Panc1 (cell line): Measurements from ENCODE around the gene IFT122.

Experiments
- POLR2AphosphoS5 ChIP-seq: IDR thresholded peaks from 2 replicates; pipeline ENCODE4 v1.6.1; 2012; ENCODE audit warnings: mild to moderate bottlenecking, low read depth, low read length, moderate library complexity
- SIN3A ChIP-seq: IDR thresholded peaks from 2 replicates; pipeline ENCODE4 v1.6.1; 2012; ENCODE audit warnings: low read depth, mild to moderate bottlenecking, low read length, moderate library complexity, borderline replicate concordance; ENCODE audit not compliant: insufficient read depth
- TF ChIP-seq, protein P1 (sequence below): fragments of 450-650 bp; IDR thresholded peaks from 2 replicates; pipeline ENCODE4 v1.5.1; 2017; ENCODE audit warnings: mild to moderate bottlenecking
- TF ChIP-seq, protein P2 (sequence below), 2 experiments: IDR thresholded peaks; 2 replicates each; pipeline ENCODE4 v1.6.1; 2011 to 2012; ENCODE audit warnings: low read depth in 2 of 2, control low read depth in 1 of 2, low read length in 1 of 2, mild to moderate bottlenecking in 1 of 2, moderate library complexity in 1 of 2; ENCODE audit not compliant: insufficient read depth in 1 of 2

DNA sequence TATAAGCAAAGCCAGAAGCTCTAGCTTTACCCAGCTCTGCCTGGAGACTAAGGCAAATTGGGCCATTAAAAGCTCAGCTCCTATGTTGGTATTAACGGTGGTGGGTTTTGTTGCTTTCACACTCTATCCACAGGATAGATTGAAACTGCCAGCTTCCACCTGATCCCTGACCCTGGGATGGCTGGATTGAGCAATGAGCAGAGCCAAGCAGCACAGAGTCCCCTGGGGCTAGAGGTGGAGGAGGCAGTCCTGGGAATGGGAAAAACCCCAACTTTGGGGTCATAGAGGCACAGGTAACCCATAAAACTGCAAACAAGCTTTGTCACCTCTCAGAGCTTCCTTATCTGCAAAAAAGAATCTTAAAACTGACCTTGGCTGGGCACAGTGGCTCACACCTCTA is 95.1 kb downstream of the IFT122 start:
- TF ChIP-seq, protein P1, sequence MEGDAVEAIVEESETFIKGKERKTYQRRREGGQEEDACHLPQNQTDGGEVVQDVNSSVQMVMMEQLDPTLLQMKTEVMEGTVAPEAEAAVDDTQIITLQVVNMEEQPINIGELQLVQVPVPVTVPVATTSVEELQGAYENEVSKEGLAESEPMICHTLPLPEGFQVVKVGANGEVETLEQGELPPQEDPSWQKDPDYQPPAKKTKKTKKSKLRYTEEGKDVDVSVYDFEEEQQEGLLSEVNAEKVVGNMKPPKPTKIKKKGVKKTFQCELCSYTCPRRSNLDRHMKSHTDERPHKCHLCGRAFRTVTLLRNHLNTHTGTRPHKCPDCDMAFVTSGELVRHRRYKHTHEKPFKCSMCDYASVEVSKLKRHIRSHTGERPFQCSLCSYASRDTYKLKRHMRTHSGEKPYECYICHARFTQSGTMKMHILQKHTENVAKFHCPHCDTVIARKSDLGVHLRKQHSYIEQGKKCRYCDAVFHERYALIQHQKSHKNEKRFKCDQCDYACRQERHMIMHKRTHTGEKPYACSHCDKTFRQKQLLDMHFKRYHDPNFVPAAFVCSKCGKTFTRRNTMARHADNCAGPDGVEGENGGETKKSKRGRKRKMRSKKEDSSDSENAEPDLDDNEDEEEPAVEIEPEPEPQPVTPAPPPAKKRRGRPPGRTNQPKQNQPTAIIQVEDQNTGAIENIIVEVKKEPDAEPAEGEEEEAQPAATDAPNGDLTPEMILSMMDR, result no peak
- no peak for TF ChIP-seq POLR2AphosphoS5
- TF ChIP-seq, protein P2, sequence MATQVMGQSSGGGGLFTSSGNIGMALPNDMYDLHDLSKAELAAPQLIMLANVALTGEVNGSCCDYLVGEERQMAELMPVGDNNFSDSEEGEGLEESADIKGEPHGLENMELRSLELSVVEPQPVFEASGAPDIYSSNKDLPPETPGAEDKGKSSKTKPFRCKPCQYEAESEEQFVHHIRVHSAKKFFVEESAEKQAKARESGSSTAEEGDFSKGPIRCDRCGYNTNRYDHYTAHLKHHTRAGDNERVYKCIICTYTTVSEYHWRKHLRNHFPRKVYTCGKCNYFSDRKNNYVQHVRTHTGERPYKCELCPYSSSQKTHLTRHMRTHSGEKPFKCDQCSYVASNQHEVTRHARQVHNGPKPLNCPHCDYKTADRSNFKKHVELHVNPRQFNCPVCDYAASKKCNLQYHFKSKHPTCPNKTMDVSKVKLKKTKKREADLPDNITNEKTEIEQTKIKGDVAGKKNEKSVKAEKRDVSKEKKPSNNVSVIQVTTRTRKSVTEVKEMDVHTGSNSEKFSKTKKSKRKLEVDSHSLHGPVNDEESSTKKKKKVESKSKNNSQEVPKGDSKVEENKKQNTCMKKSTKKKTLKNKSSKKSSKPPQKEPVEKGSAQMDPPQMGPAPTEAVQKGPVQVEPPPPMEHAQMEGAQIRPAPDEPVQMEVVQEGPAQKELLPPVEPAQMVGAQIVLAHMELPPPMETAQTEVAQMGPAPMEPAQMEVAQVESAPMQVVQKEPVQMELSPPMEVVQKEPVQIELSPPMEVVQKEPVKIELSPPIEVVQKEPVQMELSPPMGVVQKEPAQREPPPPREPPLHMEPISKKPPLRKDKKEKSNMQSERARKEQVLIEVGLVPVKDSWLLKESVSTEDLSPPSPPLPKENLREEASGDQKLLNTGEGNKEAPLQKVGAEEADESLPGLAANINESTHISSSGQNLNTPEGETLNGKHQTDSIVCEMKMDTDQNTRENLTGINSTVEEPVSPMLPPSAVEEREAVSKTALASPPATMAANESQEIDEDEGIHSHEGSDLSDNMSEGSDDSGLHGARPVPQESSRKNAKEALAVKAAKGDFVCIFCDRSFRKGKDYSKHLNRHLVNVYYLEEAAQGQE (IDR thresholded peaks at IDR 0.05; ENCODE audit: insufficient read depth in 1 of 2, low read depth in 2 of 2, low read length in 1 of 2), result no peak
- no peak for TF ChIP-seq SIN3A
